ENCODE measurements around the gene RAB6A. TPM values are rescaled to one million over a fixed set of nuclear protein-coding genes. Genes with fewer than 3 reads are reported as not detected.
A peak's percentile ranks its signal among the peaks of the same experiment; 100 is the strongest.

Gene RAB6A
- polyA plus RNA-seq, 3 donors, result 99.4 to 110 (median 108) TPM

DNA sequence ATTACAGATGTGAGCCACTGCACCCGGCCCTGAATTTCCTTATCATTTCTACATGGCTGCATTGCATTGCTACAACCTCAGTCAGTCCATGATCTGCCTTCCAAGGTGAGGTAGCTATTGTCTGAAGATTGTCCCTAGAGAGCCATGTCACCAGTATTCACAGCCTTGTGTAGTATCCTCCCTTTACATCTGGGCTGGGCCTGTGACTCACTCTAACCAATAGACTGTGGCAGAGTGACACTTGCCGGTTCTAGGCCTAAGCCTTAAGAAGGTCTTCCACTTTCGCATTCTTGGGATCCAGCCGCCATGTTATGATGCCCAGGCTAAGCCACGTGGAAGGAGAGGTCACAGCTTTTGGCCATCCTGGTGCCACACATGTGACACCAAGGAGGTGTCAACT lies 124.6 kb downstream of the RAB6A start:
- no peak for DNase-seq

DNA sequence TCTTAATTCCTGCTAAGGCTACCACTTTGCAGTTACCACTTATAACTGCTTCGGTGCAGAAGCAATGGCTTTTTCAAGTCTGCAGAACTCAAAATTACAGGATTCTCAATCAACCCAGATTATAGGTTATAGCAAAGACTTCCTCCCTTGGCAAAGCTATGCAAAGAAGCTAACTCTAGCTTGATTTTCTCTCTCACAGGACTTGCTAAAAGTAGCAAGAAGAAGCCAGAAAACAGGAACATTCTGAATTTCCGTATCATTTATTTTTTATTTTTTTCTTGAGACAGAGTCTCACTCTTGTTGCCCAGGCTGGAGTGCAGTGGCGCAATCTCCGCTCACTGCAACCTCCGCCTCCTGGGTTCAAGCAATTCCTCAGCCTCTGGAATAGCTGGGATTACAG lies 125.2 kb downstream of the RAB6A start:
- no peak for DNase-seq

GRCh38 chr11:73633999-73634398 lies 126.9 kb downstream of the RAB6A start:
- no peak for DNase-seq

DNA sequence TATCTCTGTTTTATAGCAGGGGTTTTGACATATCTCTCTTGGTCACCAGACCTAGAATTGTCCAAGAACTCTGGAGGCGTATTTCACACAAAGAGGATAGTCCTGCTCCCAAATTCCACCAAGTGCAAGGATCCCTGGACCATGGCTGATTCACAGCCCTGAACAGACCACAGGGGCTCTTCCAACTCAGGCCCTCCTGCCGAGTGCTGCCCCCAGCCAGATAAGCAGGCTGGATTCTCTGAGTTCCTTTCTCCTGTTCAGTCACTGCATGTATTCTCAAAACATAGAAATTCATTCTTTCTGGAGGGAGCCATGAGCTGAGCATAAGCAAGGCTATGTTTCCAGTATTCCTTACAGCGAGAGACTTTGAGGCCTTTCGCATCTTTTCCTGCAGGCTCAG lies 127.9 kb downstream of the RAB6A start:
- no peak for DNase-seq

DNA sequence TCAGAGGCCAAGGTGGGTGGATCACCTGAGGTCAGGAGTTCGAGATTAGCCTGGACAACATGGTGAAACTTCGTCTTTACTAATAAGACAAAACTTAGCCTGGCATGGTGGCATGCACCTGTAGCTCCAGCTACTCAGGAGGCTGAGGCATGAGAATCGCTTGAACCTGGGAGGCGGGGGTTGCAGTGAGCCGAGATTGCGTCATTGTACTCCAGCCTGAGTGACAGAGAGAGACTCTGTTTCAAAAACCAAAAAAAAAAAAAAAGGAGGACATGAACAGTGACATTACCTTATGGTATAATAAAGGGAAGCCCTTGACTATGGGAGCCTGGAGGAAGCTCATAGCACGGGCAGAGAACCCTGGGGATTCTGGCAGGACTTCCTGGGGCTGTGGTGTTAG lies 131.0 kb downstream of the RAB6A start:
- DNase-seq, result no peak

DNA sequence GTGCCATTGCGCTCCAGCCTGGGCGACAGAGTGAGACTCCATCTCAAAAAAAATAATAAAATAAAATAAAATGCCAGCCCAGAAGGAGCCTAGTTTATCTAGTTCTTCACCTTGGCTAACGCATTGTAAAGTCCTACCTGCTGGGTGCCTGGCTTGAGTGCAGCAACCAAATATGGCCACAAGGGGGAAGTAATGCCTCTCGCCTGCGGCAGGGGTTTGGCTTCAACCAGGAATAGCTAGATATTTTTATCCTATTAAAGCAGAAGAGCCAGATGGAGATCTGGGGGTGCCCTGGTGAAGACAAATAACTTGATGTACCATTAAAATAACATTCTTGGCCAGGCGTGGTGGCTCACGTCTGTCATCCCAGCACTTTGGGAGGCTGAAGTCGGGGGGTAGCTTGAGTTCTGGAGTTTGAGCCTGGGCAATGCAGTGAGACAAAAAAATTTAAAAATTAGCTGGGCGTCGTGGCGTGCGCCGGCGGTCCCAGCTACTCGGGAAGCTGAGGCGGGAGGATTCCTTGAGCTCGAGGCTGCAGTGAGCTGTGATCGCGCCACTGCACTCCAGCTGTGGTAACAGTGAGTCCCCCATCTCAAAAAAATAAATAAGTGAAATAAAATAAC lies 135.1 kb downstream of the RAB6A start:
- peak; percentile 69 for DNase-seq

Other genes with a start within 250 kb of the RAB6A start
- gene FAM168A, start 163.0 kb downstream of the RAB6A start, polyA plus RNA-seq (ENCODE audit: insufficient read length in 3 of 3), result 10 to 100 TPM; 44.5 to 47.6 (median 47.3) TPM
- gene PLEKHB1, start 114.5 kb downstream of the RAB6A start, polyA plus RNA-seq (ENCODE audit: insufficient read length in 3 of 3), result 10 to 100 TPM; 13.0 to 16.7 (median 15.7) TPM
- 10 to 100 TPM; 53.3 to 69.9 (median 59.6) TPM for gene MRPL48, start 26.8 kb upstream of the RAB6A start, polyA plus RNA-seq (ENCODE audit: insufficient read length in 3 of 3)
- gene COA4, start 115.8 kb upstream of the RAB6A start, polyA plus RNA-seq (ENCODE audit: insufficient read length in 3 of 3), result 10 to 100 TPM; 75.1 to 79.1 (median 78.8) TPM
- gene PAAF1, start 115.9 kb upstream of the RAB6A start, polyA plus RNA-seq (ENCODE audit: insufficient read length in 3 of 3), result 10 to 100 TPM; 31.1 to 41.1 (median 33.7) TPM
- gene DNAJB13, start 190.0 kb upstream of the RAB6A start, polyA plus RNA-seq (ENCODE audit: insufficient read length in 3 of 3), result 1 to 10 TPM; 5.4 to 7.3 (median 5.7) TPM
- gene UCP2, start 221.8 kb upstream of the RAB6A start, polyA plus RNA-seq (ENCODE audit: insufficient read length in 3 of 3), result 10 to 100 TPM; 63.6 to 82.9 (median 75.3) TPM
- gene UCP3, start 248.0 kb upstream of the RAB6A start, polyA plus RNA-seq (ENCODE audit: insufficient read length in 3 of 3), result 1 to 10 TPM; 1.6 to 5.9 (median 5.4) TPM